HG02943 (cell line): Measurements from ENCODE around the gene NRARP.

Experiments
- ATAC-seq: cut with Tn5 transposase; IDR thresholded peaks from one replicate; pipeline ENCODE4 v1.9.1; 2021; ENCODE audit warnings: mild to moderate bottlenecking, low read depth, moderate library complexity; ENCODE audit not compliant: unreplicated experiment

The NRARP gene

GRCh38 chr9:137278721-137279711 is 23.1 kb downstream of the NRARP start:
- ATAC-seq = no peak

GRCh38 chr9:137278061-137278701 is 23.9 kb downstream of the NRARP start:
- peak; percentile 12 for ATAC-seq

GRCh38 chr9:137277329-137278041 is 24.6 kb downstream of the NRARP start, which contains the start of gene TOR4A:
Gene TOR4A, plus strand, starts transcription at chr9:137277726. Its CDS starts 964 bp downstream, at chr9:137278690.
- peak; percentile 72 for ATAC-seq

GRCh38 chr9:137276473-137277328 is 25.4 kb downstream of the NRARP start:
- no peak for ATAC-seq

GRCh38 chr9:137275588-137276472 is 26.2 kb downstream of the NRARP start:
- ATAC-seq = no peak

GRCh38 chr9:137275203-137275587 is 26.9 kb downstream of the NRARP start:
- no peak for ATAC-seq

- no peak for ATAC-seq
These were observed 28.3 kb downstream of the NRARP start for GRCh38 chr9:137273611-137274320.

GRCh38 chr9:137273095-137273490 is 29.0 kb downstream of the NRARP start:
- ATAC-seq = no peak

GRCh38 chr9:137272241-137273094 is 29.6 kb downstream of the NRARP start:
- ATAC-seq = no peak

GRCh38 chr9:137271696-137272076 is 30.4 kb downstream of the NRARP start:
- no peak for ATAC-seq

GRCh38 chr9:137270929-137271695 is 31.0 kb downstream of the NRARP start:
- no peak for ATAC-seq

GRCh38 chr9:137269231-137269772 is 32.8 kb downstream of the NRARP start:
- no peak for ATAC-seq

GRCh38 chr9:137268538-137269201 is 33.4 kb downstream of the NRARP start:
- no peak for ATAC-seq

GRCh38 chr9:137267933-137268355 is 34.1 kb downstream of the NRARP start:
- ATAC-seq = no peak

- ATAC-seq = no peak
These were observed 35.3 kb downstream of the NRARP start for GRCh38 chr9:137266585-137267453.
